Measurements from ENCODE around the gene RPL35.

The RPL35 gene

GRCh38 chr9:124835026-124835557 lies 26.7 kb downstream of the RPL35 start:
- Mint-ChIP-seq H3K36me3 (ENCODE audit: low read depth) (no peaks in the 10 kb centered on the region), H3K27me3 (peaks cover 33% of the 10 kb centered on the region), H3K4me1 (ENCODE audit: low read depth) (peaks cover 11% of the 10 kb centered on the region), H3K9me3 (no peaks in the 10 kb centered on the region), H3K27ac (no peak overlapping the region), H3K4me3 (no peak overlapping the region)
- intact Hi-C loops (cut with micrococcal nuclease): no loop called here

DNA sequence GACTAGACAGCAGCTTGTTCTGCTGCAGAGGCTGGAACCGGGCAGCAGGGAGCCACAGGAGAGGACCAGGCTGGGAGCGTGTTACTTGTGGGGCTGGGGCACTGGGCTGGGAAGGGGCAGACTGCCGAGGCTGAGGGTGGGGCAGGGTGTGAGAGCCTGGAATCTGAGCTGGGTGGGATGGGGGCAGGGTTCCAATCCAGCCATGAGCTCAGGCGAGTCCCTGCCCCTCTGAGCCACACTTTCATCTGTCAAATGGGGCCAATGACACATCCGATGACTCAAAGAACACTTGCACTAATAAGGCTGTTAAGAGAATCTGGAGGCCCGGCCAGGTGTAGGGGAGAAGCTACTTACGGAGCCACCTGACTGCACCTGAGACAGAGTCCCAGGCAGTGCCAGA lies 27.2 kb downstream of the RPL35 start:
- H3K4me3 Mint-ChIP-seq: no peak overlapping the region
- no peak overlapping the region for H3K27ac Mint-ChIP-seq
- H3K9me3 Mint-ChIP-seq: no peaks in the 10 kb centered on the region
- H3K36me3 Mint-ChIP-seq (ENCODE audit: low read depth): no peaks in the 10 kb centered on the region
- peaks cover 10% of the 10 kb centered on the region for H3K4me1 Mint-ChIP-seq (ENCODE audit: low read depth)
- intact Hi-C loops (cut with micrococcal nuclease): no loop called here
- H3K27me3 Mint-ChIP-seq: peaks cover 31% of the 10 kb centered on the region

DNA sequence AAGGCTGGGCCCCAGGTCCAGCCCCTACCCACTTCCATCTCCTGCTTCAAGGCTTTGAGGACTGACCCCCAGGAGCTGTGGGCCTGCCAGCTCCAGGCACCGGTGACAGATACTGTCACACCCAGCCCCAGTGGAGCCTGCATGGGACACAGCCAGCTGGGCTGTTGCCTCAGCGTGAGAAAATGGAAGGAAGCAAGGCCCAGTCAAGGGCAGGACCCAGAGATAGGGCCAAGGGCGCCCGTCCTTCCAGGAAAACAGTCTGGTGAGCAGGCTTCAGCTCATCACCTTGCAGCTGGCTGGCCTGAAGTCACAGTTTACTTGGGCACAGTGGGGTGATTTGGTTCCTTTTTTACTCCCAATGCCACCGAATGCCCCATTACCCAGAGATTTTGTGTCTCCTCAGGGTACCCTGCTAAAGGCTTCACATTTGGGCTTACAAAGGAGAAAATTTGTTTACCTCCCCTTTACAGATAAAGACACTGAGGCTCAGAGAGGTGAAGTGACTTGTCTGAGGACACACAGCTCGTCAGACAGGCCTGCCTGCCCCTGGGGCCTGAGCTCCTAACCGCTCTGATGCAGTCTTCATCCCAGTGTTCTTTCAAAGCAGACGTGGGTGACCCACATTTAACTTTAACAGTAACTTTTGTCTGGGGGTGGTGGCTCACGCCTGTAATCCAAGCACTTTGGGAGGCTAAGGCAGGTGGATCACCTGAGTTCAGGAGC lies 30.0 kb downstream of the RPL35 start:
- intact Hi-C loops (cut with micrococcal nuclease): no loop called here
- Mint-ChIP-seq H3K4me3 (no peak overlapping the region), H3K9me3 (no peaks in the 10 kb centered on the region), H3K36me3 (ENCODE audit: low read depth) (no peaks in the 10 kb centered on the region), H3K27me3 (peaks cover 10% of the 10 kb centered on the region), H3K4me1 (ENCODE audit: low read depth) (peaks cover 11% of the 10 kb centered on the region), H3K27ac (no peak overlapping the region)

GRCh38 chr9:124830593-124830992 lies 31.2 kb downstream of the RPL35 start:
- intact Hi-C loops (cut with micrococcal nuclease): no loop called here
- peaks cover 7% of the 10 kb centered on the region for H3K27me3 Mint-ChIP-seq
- peaks cover 11% of the 10 kb centered on the region for H3K4me1 Mint-ChIP-seq (ENCODE audit: low read depth)
- H3K4me3 Mint-ChIP-seq: no peak overlapping the region
- no peaks in the 10 kb centered on the region for H3K36me3 Mint-ChIP-seq (ENCODE audit: low read depth)
- H3K27ac Mint-ChIP-seq: no peak overlapping the region
- H3K9me3 Mint-ChIP-seq: no peaks in the 10 kb centered on the region

GRCh38 chr9:124829334-124829669 lies 32.5 kb downstream of the RPL35 start:
- intact Hi-C loops (cut with micrococcal nuclease): no loop called here
- Mint-ChIP-seq H3K27ac (no peak overlapping the region), H3K9me3 (no peaks in the 10 kb centered on the region), H3K4me1 (ENCODE audit: low read depth) (peaks cover 11% of the 10 kb centered on the region), H3K27me3 (peaks cover 4% of the 10 kb centered on the region), H3K36me3 (ENCODE audit: low read depth) (no peaks in the 10 kb centered on the region), H3K4me3 (no peak overlapping the region)

- peaks cover 11% of the 10 kb centered on the region for H3K4me1 Mint-ChIP-seq (ENCODE audit: low read depth)
- no peaks in the 10 kb centered on the region for H3K36me3 Mint-ChIP-seq (ENCODE audit: low read depth)
- H3K27ac Mint-ChIP-seq: no peak overlapping the region
- H3K27me3 Mint-ChIP-seq: peaks cover 3% of the 10 kb centered on the region
- H3K4me3 Mint-ChIP-seq: no peak overlapping the region
- H3K9me3 Mint-ChIP-seq: no peaks in the 10 kb centered on the region
- intact Hi-C loops (cut with micrococcal nuclease): no loop called here
Measured at GRCh38 chr9:124828489-124829333, 33.0 kb downstream of the RPL35 start.

DNA sequence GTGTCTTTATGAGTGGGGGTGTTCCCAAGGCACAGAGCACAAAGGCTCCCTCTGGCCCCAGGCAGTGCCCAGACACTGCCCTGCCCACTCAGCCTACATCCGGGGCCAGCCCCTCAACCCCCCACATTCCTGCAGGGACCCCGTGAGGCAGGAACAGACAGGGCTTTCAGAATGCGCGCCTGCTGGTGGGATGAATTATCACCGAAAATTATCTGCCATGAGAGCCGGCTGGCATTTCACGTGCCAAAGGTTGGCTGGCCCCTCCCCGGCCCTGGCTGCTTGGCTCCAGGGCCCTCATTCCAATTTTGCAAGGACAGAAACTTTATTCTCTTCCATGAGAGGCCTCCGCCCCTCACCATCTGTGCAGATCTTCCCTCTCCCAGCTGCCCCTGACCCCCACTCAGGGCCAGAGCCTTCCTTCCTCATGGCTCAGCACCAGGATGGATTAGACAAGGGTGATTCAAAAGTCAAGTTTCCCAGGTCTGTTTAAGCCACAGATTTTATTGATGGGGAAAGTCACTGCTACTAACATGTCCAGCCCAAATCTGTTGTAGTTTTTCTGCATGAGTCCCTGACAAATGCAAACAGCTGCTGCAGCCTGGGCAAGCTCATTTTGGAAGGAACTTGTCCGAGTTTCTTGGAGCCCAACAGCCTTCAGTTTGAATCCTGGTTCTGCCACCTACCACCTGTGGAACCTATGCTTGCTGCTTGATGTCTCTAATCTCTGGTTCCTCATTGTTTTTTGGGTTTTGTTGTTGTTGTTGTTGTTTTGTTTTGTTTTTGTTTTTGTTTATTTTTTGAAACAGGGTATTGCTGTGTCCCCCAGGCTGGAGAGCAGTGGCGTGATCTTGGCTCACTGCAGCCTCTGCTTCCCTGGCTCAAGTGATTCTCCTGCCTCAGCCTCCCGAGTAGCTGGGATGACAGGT lies 40.8 kb downstream of the RPL35 start:
- Mint-ChIP-seq H3K4me1 (ENCODE audit: low read depth) (no peaks in the 10 kb centered on the region), H3K9me3 (no peaks in the 10 kb centered on the region), H3K4me3 (no peak overlapping the region), H3K27ac (no peak overlapping the region), H3K27me3 (peaks cover 8% of the 10 kb centered on the region), H3K36me3 (ENCODE audit: low read depth) (no peaks in the 10 kb centered on the region)
- intact Hi-C loops (cut with micrococcal nuclease): no loop called here

DNA sequence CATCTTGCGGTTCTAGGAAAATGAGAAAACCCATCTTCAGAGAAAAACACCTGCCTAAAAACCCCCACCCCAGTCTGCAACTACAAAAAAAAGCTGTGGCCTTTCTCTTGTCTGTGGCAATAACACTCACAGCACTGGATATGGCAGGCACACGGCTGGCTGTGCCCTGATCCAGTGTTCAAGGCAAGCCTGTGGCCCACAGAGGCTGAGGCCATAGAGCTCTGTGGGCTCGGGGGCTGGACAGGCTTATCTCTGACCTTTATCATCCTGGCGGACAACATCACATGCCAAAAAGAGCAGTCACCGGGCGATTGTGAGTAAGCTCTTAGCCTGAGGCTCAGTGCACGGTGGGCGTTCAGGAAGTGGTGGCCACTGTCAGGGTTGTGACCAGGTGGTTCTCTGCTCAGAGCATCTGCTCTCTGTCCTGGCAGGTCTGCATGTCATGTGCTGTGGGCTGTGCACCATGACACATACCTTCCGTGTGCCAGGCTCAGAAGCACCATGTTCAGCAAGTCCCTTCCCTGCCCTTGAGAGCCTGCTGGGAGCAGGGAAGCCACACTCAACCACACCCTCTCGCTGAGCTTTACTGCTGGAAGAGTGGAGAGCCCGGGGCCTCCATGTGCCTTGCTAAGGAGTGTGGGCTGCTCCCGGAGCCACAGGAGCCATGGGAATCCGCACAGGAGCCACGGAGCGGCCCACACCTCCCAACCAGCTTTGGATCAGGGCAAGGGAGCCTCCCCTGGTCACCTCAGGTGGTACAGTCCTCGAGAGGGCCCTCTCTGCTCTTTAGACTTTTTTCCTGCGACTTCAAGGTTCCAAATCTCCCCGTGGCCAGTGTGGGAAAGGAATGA lies 43.1 kb downstream of the RPL35 start:
- Mint-ChIP-seq H3K36me3 (ENCODE audit: low read depth) (no peaks in the 10 kb centered on the region), H3K27me3 (peaks cover 14% of the 10 kb centered on the region), H3K9me3 (no peaks in the 10 kb centered on the region), H3K27ac (no peak overlapping the region), H3K4me3 (no peak overlapping the region), H3K4me1 (ENCODE audit: low read depth) (no peaks in the 10 kb centered on the region)
- intact Hi-C loops (cut with micrococcal nuclease): no loop called here

DNA sequence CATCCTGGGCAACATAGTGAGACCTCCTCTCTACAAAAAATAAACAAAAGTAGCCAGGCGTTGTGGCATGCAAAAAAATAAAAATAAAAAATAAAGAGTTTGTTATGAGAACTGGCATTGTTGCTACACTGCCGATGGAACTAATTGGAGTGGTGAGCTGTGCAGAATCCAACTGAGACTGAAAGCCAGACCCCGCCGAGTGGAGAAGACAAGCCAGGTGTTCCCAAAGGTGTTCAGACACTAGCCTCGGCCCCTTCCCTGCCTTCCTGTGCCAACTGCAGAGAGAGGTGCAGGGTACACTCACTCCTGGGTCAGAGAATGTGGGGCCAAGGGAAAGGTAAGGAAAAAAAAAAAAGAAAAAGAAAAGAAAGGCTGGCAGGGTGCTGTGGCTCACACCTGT lies 46.2 kb downstream of the RPL35 start:
- no peak overlapping the region for H3K4me3 Mint-ChIP-seq
- peaks cover 14% of the 10 kb centered on the region for H3K27me3 Mint-ChIP-seq
- no peaks in the 10 kb centered on the region for H3K9me3 Mint-ChIP-seq
- H3K36me3 Mint-ChIP-seq (ENCODE audit: low read depth): no peaks in the 10 kb centered on the region
- intact Hi-C loops (cut with micrococcal nuclease): no loop called here
- H3K27ac Mint-ChIP-seq: no peak overlapping the region
- H3K4me1 Mint-ChIP-seq (ENCODE audit: low read depth): no peaks in the 10 kb centered on the region

DNA sequence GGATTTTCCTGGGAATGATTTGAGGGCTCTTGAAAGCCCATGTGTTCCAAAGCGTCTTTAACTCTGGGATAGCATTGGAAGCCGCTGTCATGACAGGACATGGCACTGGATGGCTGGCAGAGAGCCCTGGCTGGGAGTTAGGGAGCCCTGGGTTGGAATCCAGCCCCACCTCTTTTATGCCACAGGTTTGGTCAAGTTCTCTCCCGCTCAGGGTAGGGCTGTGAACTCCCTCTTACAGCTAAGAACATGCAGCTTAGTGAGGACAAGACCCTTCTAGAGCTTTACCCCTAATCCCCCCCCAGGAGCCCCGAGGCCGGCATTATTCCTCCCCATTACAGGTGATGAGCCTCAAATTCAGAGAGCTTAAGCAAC lies 47.6 kb downstream of the RPL35 start:
- Mint-ChIP-seq H3K27ac (no peak overlapping the region), H3K4me3 (no peak overlapping the region), H3K27me3 (peaks cover 14% of the 10 kb centered on the region), H3K9me3 (no peaks in the 10 kb centered on the region), H3K4me1 (ENCODE audit: low read depth) (no peaks in the 10 kb centered on the region), H3K36me3 (ENCODE audit: low read depth) (no peaks in the 10 kb centered on the region)
- intact Hi-C loops (cut with micrococcal nuclease): no loop called here

GRCh38 chr9:124813501-124814163 lies 48.1 kb downstream of the RPL35 start:
- H3K36me3 Mint-ChIP-seq (ENCODE audit: low read depth): no peaks in the 10 kb centered on the region
- H3K4me3 Mint-ChIP-seq: no peak overlapping the region
- H3K27me3 Mint-ChIP-seq: peaks cover 14% of the 10 kb centered on the region
- H3K4me1 Mint-ChIP-seq (ENCODE audit: low read depth): no peaks in the 10 kb centered on the region
- no peak overlapping the region for H3K27ac Mint-ChIP-seq
- intact Hi-C loops (cut with micrococcal nuclease): no loop called here
- no peaks in the 10 kb centered on the region for H3K9me3 Mint-ChIP-seq

DNA sequence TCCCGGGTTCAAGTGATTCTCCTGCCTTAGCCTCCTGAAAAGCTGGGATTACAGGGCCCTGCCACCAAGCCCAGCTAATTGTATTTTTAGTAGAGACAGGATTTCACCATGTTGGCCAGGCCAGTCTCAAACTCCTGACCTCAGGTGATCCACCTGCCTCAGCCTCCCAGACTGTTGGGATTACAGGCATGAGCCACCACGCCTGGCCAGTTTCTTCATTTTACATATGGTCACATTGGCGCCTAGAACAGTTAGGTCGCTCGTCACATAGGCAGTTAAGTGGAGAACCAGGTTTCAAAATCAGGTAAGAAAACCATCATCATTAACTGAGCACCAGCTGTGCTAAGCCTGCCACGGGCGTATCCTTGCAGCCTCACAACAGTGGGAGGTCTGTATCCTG lies 48.7 kb downstream of the RPL35 start:
- H3K4me3 Mint-ChIP-seq: no peak overlapping the region
- no peaks in the 10 kb centered on the region for H3K9me3 Mint-ChIP-seq
- no peaks in the 10 kb centered on the region for H3K4me1 Mint-ChIP-seq (ENCODE audit: low read depth)
- intact Hi-C loops (cut with micrococcal nuclease): no loop called here
- H3K36me3 Mint-ChIP-seq (ENCODE audit: low read depth): no peaks in the 10 kb centered on the region
- no peak overlapping the region for H3K27ac Mint-ChIP-seq
- H3K27me3 Mint-ChIP-seq: peaks cover 11% of the 10 kb centered on the region

DNA sequence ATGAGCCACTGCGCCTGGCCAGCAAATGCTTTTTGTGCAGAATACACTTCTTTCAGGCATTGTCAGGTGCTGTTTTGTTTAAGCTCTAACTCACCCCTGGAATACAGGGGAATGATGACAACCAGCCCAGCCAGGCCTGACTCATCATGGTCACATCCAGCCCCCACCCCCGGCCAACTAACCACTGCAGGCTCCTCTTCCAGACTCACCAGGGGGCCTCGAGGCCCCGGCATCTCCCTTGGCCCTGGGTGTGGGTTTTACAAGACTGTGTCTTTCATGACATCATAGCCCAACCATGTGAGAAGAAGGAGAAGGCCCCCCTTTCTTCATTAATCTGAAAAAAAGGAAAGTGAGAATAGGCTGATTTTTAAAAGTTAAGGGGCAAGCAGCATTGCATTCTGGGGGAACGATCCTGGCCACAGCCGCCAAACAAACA lies 49.3 kb downstream of the RPL35 start:
- Mint-ChIP-seq H3K9me3 (no peaks in the 10 kb centered on the region), H3K36me3 (ENCODE audit: low read depth) (no peaks in the 10 kb centered on the region), H3K4me3 (no peak overlapping the region), H3K27me3 (peaks cover 10% of the 10 kb centered on the region), H3K27ac (no peak overlapping the region), H3K4me1 (ENCODE audit: low read depth) (no peaks in the 10 kb centered on the region)
- intact Hi-C loops (cut with micrococcal nuclease): no loop called here

Data from dendritic cell treated with granulocyte-macrophage colony-stimulating factor and Interleukin-4, amounts not matched to agents 40 ng/mL and 50 ng/mL, for 4 days (primary cell).